MM.1S (cell line): Measurements from ENCODE around the gene CDYL.
A peak's percentile ranks its signal among the peaks of the same experiment; 100 is the strongest.

Source experiments
- DNase-seq: peaks from one replicate; pipeline ENCODE4 v3.0.0-alpha.2; 2015
- H2AFZ ChIP-seq: fragments of 300-600 bp; sonication (generic); 2 replicates; pipeline ENCODE4 v1.6.0; 2016; ENCODE audit warnings: antibody characterized with exemption, low read length
- H3F3A ChIP-seq: fragments of 300-600 bp; sonication (generic); 2 replicates; pipeline ENCODE4 v1.6.1; 2016; ENCODE audit warnings: mild to moderate bottlenecking, antibody characterized with exemption, low read length, moderate library complexity, mixed read lengths; ENCODE audit not compliant: insufficient read depth
- H3K27ac ChIP-seq: fragments of 300-600 bp; sonication (generic); 2 replicates; pipeline ENCODE4 v1.5.1; 2016; ENCODE audit warnings: mild to moderate bottlenecking, low read length
- H3K27me3 ChIP-seq: fragments of 300-600 bp; sonication (generic); replicated peaks from 2 replicates; pipeline ENCODE4 v1.6.0; 2016; ENCODE audit warnings: low read length; ENCODE audit not compliant: insufficient read depth
- H3K36me3 ChIP-seq: fragments of 300-600 bp; sonication (generic); replicated peaks from 2 replicates; pipeline ENCODE4 v1.6.1; 2016; ENCODE audit warnings: mild to moderate bottlenecking, low read length, mixed read lengths; ENCODE audit not compliant: insufficient read depth
- H3K4me1 ChIP-seq: fragments of 300-600 bp; sonication (generic); 2 replicates; pipeline ENCODE4 v1.6.1; 2016; ENCODE audit warnings: low read length, mixed read lengths
- H3K4me2 ChIP-seq: fragments of 300-600 bp; sonication (generic); 2 replicates; pipeline ENCODE4 v1.6.0; 2016; ENCODE audit warnings: low read depth, low read length
- H3K4me3 ChIP-seq: fragments of 300-600 bp; sonication (generic); 2 replicates; pipeline ENCODE4 v1.5.1; 2016; ENCODE audit warnings: low read length, mixed read lengths
- H3K79me2 ChIP-seq: fragments of 300-600 bp; sonication (generic); 2 replicates; pipeline ENCODE4 v1.6.1; 2016; ENCODE audit warnings: mixed run types, low read length, mixed read lengths
- H3K9ac ChIP-seq: fragments of 300-600 bp; sonication (generic); 2 replicates; pipeline ENCODE4 v1.6.1; 2016; ENCODE audit warnings: low read length, mixed read lengths
- H3K9me2 ChIP-seq: fragments of 300-600 bp; sonication (generic); replicated peaks from 2 replicates; pipeline ENCODE4 v1.6.1; 2016; ENCODE audit warnings: mild to moderate bottlenecking, low read length, mixed read lengths; ENCODE audit not compliant: insufficient read depth
- H3K9me3 ChIP-seq: fragments of 300-600 bp; sonication (generic); replicated peaks from 2 replicates; pipeline ENCODE4 v1.6.1; 2016; ENCODE audit warnings: mild to moderate bottlenecking, low read length, mixed read lengths; ENCODE audit not compliant: insufficient read depth
- H4K20me1 ChIP-seq: fragments of 300-600 bp; sonication (generic); 2 replicates; pipeline ENCODE4 v1.6.1; 2016; ENCODE audit warnings: mild to moderate bottlenecking, low read length, moderate library complexity, mixed read lengths; ENCODE audit not compliant: insufficient read depth
- EZH2 ChIP-seq: fragments of 300-600 bp; sonication (generic); optimal IDR thresholded peaks from 2 replicates; pipeline ENCODE3; 2017; ENCODE audit warnings: low read depth, mild to moderate bottlenecking, antibody characterized with exemption, low read length, mixed read lengths
- EZH2phosphoT487 ChIP-seq: fragments of 300-600 bp; sonication (generic); IDR thresholded peaks from 2 replicates; pipeline ENCODE4 v1.6.1; 2018; ENCODE audit warnings: antibody characterized with exemption, low read length
- TF ChIP-seq, protein P1 (sequence below): fragments of 300-600 bp; sonication (generic); IDR thresholded peaks from 2 replicates; pipeline ENCODE4 v1.5.1; 2016; ENCODE audit warnings: antibody characterized with exemption, low read length, mixed read lengths

Gene CDYL

DNA sequence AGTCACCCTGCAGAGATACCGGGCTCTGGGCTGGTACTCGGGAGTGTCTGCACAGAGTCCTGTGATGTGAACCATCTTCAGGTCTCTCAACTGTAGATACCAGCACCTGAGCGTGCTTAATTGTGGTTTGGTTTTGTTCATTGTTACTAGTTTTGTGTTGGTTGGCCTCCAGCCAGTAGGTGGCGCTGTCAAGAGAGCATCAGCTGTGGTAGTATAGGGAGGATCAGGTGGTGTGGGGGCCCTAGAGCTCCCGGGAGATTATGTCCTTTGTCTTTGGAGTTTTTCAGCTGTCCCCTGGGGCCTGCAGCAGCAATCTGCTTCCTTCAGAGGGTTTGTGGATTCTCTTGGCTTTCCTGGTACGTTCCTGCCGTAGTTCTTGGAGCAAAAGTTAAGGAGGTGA lies 67.9 kb downstream of the CDYL start:
- H4K20me1 ChIP-seq: peaks cover 31% of the 10 kb centered on the region

DNA sequence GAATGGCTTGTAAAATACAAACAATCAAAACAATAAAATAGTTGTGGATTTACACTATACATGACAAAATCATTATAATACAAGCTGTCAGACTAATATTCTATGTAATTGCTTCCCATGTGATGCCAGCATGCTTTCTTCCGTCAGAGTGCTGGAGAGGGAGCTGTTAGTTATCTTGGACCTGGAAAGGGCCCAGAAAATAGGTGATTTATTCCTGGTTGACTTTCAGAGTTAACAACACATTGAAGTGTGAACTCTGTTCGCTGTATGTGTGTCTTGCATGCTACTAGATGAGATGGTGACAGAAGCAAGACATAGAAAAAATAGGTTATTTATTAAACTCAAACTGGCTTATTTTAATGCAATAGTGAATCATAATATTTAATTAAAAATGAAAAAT lies 70.2 kb downstream of the CDYL start:
- H3K36me3 ChIP-seq: no peaks in the 10 kb centered on the region
- H2AFZ ChIP-seq: no peak overlapping the region
- DNase-seq: no peak
- TF ChIP-seq EZH2phosphoT487: no peak
- TF ChIP-seq EZH2: no peak
- TF ChIP-seq, protein P1, sequence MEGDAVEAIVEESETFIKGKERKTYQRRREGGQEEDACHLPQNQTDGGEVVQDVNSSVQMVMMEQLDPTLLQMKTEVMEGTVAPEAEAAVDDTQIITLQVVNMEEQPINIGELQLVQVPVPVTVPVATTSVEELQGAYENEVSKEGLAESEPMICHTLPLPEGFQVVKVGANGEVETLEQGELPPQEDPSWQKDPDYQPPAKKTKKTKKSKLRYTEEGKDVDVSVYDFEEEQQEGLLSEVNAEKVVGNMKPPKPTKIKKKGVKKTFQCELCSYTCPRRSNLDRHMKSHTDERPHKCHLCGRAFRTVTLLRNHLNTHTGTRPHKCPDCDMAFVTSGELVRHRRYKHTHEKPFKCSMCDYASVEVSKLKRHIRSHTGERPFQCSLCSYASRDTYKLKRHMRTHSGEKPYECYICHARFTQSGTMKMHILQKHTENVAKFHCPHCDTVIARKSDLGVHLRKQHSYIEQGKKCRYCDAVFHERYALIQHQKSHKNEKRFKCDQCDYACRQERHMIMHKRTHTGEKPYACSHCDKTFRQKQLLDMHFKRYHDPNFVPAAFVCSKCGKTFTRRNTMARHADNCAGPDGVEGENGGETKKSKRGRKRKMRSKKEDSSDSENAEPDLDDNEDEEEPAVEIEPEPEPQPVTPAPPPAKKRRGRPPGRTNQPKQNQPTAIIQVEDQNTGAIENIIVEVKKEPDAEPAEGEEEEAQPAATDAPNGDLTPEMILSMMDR: no peak
- H3F3A ChIP-seq: no peaks in the 10 kb centered on the region
- H3K9me3 ChIP-seq: no peaks in the 10 kb centered on the region
- H3K9me2 ChIP-seq: no peaks in the 10 kb centered on the region
- no peaks in the 10 kb centered on the region for H3K27me3 ChIP-seq
- no peak overlapping the region for H3K27ac ChIP-seq
- no peak overlapping the region for H3K9ac ChIP-seq
- H3K79me2 ChIP-seq: peaks cover 97% of the 10 kb centered on the region
- H3K4me2 ChIP-seq: no peak overlapping the region
- H3K4me1 ChIP-seq: no peaks in the 10 kb centered on the region
- H4K20me1 ChIP-seq: peaks cover 34% of the 10 kb centered on the region
- H3K4me3 ChIP-seq: no peak overlapping the region

More for the DNA sequence above, 67.9 kb downstream of the CDYL start:
- Histone ChIP-seq H3K27me3 (no peaks in the 10 kb centered on the region), H2AFZ (no peak overlapping the region), H3K4me1 (no peaks in the 10 kb centered on the region), H3F3A (no peaks in the 10 kb centered on the region), H3K4me3 (no peak overlapping the region), H3K4me2 (no peak overlapping the region), H3K9me3 (no peaks in the 10 kb centered on the region), H3K79me2 (peaks cover 97% of the 10 kb centered on the region), H3K36me3 (no peaks in the 10 kb centered on the region), H3K9me2 (no peaks in the 10 kb centered on the region), H3K27ac (no peak overlapping the region), H3K9ac (no peak overlapping the region)
- TF ChIP-seq, protein P1: peak; percentile 47
- TF ChIP-seq EZH2 (no peak), EZH2phosphoT487 (no peak)
- DNase-seq: no peak

DNA sequence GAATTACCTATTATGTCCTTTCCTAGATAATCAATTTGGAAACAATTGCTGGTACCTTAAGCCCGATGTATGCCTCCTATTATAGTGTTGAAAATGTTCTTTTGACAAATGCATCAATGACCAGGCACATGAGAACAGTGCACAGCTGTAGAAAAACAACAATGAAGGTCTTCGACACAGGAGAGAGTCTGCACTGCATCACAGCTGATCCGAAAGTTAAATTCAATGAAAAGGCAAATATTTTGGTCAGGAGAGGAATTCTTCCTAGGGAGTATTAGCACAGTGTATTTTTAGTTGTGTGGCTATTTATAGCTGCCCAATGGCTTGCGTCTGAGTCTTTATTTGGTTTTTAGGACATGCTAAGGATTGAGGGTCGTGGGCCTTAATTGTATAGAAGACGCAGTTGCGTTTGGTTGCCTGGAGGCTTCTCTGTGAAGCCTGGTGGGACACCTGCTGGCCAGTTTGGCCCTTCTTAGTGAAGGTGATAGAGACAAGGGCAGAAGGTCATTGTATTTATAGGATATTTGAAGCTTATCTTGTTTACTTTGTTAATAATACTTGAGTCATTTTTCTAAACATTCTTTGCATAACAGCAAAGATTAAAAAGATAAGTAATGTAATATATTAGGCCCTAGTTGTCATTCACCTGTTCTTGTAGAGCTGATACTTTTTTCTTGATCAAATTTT lies 72.3 kb downstream of the CDYL start:
- H3K27ac ChIP-seq: no peak overlapping the region
- DNase-seq: no peak
- peaks cover 47% of the 10 kb centered on the region for H4K20me1 ChIP-seq
- no peak overlapping the region for H2AFZ ChIP-seq
- H3K9ac ChIP-seq: no peak overlapping the region
- H3K4me2 ChIP-seq: no peak overlapping the region
- H3K4me3 ChIP-seq: no peak overlapping the region
- H3K9me3 ChIP-seq: no peaks in the 10 kb centered on the region
- no peaks in the 10 kb centered on the region for H3K4me1 ChIP-seq
- H3K9me2 ChIP-seq: no peaks in the 10 kb centered on the region
- no peak for TF ChIP-seq EZH2phosphoT487
- TF ChIP-seq, protein P1: peak; percentile 40
- no peaks in the 10 kb centered on the region for H3K27me3 ChIP-seq
- no peaks in the 10 kb centered on the region for H3F3A ChIP-seq
- H3K36me3 ChIP-seq: no peaks in the 10 kb centered on the region
- peaks cover 100% of the 10 kb centered on the region for H3K79me2 ChIP-seq
